ENCODE results near the gene RPL36.
A peak's percentile ranks its signal among the peaks of the same experiment; 100 is the strongest.

RPL36 gene

DNA sequence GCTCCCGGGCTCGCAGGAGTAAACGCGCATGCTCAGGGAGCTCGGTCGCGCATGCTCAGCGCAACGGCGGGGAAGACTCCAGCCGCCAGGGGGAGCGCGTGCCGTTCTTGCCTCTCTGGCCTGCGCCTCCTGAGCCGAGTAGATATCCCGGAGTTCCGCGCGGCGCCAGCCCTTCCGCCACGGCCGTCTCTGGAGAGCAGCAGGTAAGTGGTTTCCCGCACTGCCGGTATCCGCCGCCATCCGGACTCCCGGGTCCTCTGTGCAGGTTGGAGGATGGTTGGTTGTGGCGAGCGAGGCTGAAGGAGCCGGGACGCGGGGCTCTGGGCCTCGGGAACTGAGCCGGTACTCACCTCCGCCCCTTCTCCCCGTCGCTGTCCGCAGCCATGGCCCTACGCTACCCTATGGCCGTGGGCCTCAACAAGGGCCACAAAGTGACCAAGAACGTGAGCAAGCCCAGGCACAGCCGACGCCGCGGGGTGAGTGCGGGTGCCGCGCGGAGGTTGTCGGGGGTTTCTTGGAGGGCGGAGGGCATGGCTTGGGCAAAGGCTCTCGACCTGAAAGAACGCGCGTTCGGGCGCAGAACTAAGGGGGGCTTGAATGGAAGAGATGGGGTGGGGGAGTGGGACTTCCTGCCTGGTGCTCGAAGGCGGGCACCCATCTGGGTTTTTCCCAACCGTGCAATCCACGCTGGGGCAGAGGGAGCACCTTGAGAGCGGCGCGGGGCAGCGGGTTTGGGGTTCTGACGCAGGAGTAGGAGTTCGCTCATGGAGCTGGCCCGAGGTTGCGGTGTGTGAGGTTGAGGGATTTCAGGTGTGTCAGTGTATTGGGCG is at the start of gene RPL36:
TSS of gene RPL36 (plus strand) at position 171 of the 830 bp plus-strand sequence. CDS start at position 384, 213 bp downstream.
- peak; percentile 99 for DNase-seq (ENCODE audit: low spot score)

DNA sequence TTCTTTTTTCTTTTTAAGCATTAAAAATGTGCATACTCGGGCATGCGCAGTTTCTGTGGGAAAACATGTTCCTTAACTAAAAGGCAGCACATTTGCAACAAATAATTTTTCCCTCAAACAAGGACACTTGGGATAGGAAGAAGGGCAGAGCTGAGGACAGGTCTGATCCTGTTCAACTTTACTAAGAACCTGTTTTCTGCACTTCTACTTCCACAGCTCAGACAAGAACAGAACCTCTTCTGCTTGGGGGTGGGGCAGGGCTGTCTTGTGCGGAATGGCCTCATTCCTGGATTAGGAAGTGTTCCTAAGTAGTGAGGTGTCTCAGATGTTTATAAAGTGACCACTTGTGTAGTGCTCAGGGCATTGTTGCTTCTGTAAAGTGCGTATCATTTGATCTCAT is 48.9 kb upstream of the RPL36 start:
- DNase-seq (ENCODE audit: low spot score), result no peak

DNA sequence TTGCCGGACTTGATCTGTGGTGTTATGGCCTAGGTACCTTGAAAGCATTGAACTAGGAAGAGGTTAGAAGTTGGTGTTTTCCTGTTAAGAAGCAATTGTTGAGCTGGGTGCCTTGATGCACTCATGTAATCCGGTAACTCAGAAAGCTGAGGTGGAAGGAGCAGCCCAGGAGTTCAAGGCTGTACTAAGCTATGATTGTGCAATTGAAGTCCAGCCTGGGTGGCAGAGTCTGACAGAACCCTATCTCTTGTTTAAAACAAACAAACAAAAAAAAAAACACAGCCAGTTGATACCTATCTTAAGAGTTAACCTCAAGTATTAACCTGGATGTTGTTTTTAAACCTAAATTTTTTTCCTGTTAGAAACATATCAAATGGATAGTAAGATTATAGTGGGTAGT is 47.9 kb upstream of the RPL36 start:
- DNase-seq (ENCODE audit: low spot score), result no peak

DNA sequence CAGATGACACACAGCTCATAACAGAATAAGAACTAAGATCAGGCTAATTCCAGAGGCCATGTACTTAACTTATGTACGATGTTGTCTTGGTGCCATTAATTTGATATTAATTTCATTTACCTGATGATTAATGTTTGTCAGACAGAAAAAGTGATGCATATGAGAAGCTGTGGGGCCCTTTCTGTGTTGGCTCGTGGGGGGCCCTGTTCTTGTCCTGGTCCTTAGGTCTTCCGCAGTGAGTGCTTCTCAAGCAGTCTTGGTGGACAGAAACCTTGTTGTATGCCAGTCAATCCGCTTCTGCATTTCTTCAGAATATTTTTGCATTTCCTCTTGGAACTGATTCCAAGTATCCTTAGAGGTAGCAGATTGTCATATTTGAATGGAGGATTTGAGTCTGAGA is 47.0 kb upstream of the RPL36 start:
- DNase-seq (ENCODE audit: low spot score), result no peak

DNA sequence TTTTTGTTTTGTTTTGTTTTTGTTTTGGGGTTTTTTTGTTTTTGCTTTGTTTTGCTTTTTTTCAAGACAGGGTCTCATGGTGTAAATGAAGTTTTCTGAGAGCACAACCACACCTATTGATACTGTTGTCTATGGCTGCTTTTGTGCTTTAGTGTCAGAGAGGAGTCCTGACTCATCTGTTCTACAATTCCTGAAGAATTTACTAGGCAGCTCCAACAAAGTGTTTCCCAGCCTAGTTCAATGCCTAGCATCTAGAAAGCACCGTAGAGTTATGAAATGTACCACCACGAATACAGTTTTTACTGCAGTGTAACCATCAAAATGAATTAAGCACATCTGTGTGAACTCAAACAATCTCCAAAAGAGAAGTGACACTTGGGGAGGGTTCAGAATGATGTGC is 46.1 kb upstream of the RPL36 start:
- DNase-seq (ENCODE audit: low spot score), result no peak

DNA sequence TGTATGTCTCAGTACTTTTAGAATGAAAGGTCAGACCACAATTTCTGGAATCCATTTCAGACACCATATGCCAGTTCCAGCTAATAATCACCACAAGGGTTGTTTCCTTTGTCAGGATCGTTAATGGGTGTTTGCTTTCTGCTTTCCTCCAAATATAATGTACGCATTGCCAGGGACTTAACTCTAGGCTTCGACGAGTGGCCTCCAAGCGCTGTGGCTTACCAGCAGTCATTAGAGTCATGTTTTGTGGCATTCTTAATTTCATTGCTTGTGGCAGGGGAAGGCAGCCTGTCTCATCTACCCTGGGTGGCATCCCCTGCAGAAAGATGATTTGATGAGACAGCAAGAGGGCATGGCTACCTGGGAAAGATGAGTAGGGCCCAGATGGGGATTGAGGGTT is 44.7 kb upstream of the RPL36 start:
- DNase-seq (ENCODE audit: low spot score), result no peak

DNA sequence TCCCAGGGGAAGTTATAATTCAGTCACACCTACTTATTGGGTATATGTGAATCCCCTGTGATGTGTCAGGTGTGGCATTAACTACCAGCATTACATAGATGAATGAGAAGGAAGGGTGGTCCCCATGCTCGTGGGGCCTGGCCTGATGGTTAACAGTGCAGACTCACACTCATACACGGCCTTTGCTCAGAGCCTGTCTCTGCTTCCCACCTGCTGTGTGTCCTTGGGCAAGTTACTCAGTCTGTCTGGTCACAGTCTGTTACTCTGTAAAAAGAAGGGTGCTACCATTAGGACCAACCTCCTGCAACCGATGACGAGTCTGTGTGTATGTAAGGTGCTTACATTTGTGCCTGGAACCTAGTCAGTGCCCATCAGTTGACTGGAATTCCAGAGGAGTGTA is 43.4 kb upstream of the RPL36 start:
- DNase-seq (ENCODE audit: low spot score), result no peak

DNA sequence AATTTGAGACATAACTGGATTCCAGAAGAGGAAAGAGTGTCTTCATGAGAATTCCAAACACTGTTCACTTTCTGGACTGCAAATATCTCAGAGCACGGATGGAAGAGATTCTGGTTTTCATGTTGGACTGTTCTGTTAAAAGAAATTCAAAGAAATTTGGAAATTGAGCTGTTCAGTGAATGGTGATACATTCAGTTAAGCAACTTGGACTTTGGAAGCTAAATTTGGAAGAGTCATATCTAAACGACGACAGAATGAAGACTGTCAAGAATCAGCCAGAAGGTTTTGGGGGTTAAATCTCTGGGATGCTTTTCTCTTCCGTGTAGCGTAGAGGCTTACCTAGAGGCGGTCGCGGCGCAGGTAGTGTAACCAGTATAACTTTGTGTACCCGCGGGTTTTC is 41.6 kb upstream of the RPL36 start:
- DNase-seq (ENCODE audit: low spot score), result no peak

DNA sequence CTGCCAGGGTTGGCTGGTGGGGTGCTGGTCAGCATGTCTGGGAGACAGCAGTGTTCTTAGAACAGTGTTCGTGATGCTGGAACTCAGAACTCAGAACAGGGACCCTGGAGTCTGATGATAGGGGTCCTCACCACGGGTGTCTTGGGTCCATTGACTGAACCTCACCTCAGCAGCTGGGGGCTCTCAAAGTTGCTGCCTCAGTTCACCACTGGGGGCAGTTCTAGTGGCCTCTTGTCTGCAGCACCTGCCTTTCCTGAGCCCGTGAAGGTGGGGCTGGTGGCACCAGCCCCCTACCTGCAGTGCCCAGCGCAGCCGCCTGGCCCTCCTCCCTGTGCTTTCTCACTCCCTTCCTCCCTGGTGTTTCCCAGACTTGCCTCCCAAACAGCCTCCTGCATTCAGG is 38.7 kb upstream of the RPL36 start:
- no peak for DNase-seq (ENCODE audit: low spot score)

DNA sequence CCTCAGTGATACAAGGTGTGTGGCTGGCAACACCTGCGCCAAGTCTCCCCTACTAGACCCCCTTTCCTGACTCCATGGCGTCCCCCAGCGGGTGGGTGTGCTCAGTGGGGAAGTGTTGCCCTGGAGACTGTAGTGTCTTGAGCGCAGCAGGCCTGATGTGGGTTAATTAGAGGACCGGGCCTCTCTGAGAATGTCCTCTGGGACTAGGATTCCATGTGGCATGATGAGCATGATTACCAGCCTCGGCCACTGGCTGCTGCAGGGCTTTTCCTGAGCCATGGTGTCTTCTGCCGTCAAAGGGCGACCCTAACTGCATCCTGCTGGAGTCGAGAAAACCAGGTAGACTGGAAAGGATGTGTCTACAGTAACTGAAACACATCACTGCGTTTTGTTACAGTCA is 37.8 kb upstream of the RPL36 start:
- DNase-seq (ENCODE audit: low spot score), result no peak

DNA sequence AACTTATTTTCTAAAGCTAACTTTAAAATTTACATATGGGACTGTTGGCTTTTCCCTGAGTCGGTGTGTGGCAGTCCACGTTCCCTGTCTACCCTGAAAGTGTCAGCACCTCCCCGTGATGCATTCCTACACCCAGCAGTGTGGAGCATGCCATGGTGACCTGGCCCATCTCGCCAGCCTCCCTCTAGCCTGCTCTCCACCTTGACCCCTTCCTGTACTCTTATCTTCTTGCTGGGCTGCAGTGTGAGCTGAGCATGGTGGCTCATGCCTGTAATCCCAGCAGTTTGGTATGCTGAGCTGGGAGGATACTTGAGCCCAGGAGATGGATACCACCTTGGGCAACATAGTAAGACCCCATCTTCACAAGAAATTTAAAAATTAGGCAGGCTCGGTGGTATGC is 35.2 kb upstream of the RPL36 start:
- no peak for DNase-seq (ENCODE audit: low spot score)

DNA sequence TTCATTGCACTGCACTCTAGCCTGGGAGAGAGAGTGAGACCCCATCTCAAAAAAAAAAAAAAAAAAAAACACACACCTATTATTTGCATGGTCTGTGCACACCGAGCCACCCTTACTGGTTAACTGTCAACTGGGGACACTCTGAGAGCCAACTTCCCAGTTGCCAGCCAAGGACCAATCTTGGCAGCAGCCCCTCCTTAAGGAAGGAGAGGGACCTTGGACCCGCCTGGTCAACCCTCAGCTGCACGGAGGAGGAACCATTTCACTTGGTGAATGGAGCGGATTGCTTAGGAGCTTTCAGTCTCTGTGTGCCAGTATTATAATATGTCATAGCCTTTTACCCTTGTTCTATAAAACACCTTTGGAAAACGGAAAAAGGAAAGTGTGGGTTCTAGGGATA is 34.7 kb upstream of the RPL36 start:
- no peak for DNase-seq (ENCODE audit: low spot score)

DNA sequence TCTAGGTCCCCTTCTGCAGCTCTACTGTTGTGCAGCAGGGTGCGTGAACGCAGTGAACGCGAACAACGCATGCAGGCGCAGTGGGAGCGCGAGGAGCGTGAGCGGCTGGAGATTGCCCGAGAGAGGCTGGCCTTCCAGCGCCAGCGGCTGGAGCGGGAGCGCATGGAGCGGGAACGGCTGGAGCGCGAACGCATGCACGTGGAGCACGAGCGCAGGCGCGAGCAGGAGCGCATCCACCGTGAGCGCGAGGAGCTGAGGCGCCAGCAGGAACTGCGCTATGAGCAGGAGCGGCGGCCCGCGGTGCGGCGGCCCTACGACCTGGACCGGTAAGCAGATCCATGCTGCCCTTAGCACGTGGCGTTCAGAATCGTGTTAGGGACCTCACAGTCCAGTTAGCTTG is 28.6 kb upstream of the RPL36 start:
- DNase-seq (ENCODE audit: low spot score), result no peak

DNA sequence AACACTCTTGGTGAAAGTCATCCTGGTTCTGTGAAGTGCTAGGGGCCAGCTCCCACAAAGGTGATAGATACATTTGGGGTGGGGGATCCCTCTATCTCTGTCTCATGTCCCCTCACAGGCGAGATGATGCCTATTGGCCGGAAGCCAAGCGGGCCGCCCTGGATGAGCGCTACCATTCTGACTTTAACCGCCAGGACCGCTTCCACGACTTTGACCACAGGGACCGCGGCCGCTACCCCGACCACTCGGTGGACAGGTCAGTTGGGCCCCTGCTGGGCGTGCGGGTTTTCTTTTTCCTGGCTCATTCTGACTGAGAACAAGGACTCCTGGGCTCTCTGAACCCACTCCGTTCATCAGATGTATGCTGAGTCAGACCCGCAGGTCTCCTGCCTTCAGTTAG is 26.2 kb upstream of the RPL36 start:
- no peak for DNase-seq (ENCODE audit: low spot score)

DNA sequence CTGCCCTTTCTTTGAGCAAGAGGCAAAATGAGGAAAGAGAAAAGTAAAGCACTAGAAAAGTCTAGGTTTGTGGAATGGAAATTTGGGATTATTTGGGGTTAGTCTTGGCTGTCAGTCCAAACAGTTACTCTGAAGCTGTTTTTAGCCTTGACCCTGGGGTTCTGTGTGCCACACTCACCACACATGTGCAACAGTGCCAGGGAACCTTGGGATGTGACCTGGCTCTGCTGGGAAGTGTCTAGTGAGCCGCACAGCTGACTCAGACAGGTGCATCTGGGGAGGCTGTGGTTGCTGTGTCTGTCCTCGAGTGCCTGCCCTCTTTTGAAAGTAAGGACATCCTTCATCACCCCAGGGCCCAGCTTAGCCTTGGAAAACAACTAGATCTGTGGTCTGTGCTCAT is 25.6 kb upstream of the RPL36 start:
- DNase-seq (ENCODE audit: low spot score), result no peak

DNA sequence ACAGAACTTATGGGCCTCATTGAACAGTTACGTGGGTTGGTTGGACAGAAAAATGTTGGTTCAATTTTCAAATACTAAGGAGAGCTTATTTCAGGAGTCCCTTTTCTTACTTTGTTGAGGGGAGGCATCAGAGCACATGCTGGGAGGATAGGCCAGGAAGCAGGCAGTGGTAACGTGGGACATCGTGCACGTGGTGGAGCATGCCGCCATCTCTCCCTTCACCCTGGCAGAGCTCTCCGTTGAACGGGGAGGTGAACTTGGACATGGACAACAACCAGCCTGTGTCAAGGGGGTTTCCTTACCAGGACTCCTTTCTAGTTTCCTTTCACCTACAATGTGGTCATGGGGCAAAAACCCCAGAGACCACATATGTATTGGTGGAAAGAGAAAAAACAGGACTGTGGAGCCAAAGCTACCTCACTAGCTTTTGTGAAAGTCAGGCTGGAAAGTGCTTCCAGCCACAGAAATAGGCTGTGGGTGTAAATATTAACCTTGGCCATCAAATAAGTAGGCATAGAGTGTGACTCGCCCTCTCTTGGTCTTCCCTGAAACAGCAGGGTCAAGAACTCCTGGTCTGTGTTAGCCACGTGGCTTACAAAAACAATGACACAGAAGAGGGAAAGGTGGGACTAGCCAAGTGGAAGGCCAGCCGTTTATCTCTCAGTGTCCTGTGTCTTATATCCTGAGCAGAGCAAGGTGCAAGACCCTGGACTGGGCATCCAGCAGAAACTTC is 24.1 kb upstream of the RPL36 start:
- DNase-seq (ENCODE audit: low spot score), result no peak

DNA sequence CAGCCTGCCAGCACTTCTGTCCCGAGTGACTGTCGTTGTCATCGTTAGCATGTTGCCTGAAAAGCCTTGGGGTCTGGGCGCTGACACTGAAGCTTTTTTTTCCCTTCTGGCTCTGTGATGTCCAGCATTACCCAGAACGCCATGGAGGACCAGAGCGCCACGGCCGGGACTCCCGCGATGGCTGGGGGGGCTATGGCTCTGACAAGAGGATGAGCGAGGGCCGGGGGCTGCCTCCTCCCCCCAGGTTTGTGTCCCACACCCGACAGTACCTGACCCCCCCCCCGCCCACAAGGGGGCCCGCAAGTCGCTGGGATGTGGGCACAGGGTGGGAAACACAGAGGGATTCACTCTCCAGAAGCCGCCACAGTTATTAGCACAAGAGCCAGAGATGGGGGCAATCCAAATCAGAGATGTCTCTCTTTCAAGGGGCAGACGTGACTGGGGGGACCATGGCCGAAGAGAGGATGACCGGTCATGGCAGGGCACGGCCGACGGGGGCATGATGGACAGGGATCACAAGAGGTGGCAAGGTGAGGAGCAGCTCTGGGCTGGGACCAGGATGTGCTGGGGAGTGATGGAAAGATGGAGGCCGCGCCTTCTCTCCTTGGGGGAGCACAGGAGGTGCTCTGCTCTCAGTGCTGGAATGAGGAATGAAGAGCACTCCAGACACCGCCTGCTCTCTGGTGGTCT is 23.0 kb upstream of the RPL36 start:
- no peak for DNase-seq (ENCODE audit: low spot score)

DNA sequence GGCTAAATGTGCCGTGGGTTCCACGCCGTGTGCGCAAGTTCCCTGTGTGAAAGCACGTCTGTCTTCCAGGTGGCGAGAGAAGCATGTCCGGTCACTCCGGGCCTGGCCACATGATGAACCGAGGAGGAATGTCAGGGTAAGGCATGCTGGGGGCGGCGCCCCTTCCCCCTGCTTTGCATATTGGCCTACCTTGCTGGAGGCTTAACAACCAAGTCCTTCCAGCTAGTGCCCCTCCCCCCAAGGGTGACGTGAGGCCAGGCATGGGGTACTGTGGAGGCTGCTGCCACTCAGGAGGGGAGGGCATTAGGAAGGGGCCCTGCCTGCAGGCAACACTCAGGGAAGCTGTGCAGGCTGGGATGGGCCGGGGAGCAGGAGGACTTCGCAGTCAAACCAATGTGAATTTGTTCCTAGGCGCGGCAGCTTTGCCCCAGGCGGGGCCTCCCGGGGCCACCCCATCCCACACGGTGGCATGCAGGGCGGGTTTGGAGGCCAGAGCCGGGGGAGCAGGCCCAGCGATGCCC is 22.3 kb upstream of the RPL36 start:
- DNase-seq (ENCODE audit: low spot score), result no peak

DNA sequence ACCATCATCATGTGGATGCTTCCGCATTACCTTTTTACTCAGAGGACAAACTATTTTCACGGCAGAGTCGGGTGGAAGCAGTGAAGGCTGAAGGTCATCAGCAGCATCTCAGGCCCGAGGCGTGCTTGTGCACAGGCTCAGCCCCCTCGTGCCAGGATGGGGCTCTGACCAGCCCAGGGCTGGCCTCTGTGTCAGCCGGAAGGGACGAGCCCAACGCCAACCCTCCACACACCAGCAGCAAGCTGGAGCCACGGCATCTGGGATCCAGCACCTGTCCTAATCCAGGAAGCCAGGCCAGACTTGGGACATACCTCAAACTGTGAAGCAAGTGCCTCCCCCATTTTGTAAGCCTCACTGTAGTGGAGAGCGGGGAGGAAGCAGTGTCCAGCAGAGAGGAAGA is 20.9 kb upstream of the RPL36 start:
- no peak for DNase-seq (ENCODE audit: low spot score)

DNA sequence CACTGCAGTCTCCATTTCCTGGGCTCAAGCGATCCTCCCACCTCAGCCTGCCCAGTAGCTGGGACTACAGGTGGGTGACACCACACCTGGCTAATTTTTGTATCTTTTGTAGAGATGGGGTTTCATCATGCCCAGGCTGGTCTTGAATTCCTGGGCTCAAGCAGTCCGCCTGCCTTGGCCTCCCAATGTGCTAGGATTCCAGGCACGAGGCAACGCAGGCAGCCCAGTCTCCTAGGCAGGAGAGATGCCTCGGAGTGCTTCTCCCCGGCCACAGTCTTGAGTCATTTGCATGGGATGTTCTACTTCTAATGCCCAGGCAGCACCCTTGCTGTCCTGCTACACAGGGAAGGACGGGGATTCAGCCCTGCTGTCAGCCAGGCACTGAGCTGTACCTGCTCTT is 18.5 kb upstream of the RPL36 start:
- no peak for DNase-seq (ENCODE audit: low spot score)

DNA sequence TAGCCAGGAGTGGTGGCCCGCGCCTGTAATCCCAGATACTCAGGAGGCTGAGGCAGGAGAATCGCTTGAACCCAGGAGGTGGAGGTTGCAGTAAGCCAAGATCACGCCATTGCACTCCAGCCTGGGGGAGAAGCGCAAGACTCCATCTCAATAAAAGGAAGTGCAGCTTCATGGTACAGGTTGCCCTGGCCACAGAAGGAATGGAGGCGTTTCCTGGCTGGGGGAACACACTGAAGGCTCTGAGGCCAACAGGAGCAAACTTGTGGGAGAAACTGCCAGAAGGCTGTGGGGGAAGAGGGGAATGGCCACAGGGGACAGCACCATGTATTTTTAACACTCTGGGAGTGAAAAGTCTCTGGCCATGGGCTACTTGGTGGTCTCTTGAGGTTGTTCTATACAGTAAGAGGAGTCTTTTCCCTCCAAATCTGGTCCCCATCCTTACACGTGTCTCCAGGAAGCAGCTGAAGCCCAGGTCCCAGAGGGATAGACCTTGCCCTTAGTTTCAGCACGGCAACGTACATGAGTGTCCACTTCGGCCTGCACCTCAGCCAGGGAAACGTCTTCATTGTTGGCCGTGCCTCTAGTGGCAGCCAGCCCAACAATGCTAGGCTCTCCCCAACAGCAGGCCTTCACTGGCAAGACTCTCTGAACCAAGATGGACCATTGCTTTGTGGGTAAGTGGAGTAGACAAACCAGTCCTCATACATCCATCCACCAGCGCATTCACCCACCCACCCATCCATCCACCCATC is 17.2 kb upstream of the RPL36 start:
- DNase-seq (ENCODE audit: low spot score), result no peak

DNA sequence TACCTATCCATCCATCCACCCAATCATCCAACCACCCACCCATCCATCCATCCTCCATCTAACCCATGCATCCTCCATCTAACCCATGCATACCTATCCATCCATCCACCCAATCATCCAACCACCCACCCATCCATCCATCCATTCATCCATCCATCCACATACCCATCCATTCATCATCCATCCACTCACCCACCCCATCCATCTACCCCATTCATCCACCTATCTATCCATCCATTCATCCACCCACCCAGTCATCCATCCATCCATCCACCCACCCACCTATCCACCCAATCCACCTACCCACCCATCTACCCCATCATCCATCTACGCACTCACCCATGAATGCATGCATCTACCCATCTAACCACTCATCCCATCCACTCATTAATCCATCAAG is 16.3 kb upstream of the RPL36 start:
- DNase-seq (ENCODE audit: low spot score), result no peak

Data from COLO829 (cell line).